ENCODE measurements around the gene TMA7.

Gene TMA7

DNA sequence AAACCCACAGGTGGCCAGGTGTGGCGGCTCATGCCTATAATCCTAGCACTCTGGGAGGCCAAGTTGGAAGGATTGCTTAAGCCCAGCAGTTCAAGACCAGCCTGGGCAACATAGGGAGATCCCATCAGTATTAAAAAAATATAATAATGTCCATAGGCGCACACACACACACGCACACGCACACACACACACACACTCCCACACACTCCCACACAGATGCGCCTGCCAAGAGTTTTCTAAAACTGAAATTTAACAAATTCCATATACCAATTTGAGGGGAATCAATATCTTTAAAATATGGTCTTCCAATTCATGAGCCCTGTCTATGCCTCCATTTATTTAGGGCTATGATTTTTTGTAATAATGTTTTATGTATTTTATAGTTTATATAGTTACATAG is 46.9 kb downstream of the TMA7 start:
- TF ChIP-seq, protein P1, sequence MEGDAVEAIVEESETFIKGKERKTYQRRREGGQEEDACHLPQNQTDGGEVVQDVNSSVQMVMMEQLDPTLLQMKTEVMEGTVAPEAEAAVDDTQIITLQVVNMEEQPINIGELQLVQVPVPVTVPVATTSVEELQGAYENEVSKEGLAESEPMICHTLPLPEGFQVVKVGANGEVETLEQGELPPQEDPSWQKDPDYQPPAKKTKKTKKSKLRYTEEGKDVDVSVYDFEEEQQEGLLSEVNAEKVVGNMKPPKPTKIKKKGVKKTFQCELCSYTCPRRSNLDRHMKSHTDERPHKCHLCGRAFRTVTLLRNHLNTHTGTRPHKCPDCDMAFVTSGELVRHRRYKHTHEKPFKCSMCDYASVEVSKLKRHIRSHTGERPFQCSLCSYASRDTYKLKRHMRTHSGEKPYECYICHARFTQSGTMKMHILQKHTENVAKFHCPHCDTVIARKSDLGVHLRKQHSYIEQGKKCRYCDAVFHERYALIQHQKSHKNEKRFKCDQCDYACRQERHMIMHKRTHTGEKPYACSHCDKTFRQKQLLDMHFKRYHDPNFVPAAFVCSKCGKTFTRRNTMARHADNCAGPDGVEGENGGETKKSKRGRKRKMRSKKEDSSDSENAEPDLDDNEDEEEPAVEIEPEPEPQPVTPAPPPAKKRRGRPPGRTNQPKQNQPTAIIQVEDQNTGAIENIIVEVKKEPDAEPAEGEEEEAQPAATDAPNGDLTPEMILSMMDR (IDR thresholded peaks at IDR 0.05; ENCODE audit: extremely low read depth, missing control alignments), result no peak

DNA sequence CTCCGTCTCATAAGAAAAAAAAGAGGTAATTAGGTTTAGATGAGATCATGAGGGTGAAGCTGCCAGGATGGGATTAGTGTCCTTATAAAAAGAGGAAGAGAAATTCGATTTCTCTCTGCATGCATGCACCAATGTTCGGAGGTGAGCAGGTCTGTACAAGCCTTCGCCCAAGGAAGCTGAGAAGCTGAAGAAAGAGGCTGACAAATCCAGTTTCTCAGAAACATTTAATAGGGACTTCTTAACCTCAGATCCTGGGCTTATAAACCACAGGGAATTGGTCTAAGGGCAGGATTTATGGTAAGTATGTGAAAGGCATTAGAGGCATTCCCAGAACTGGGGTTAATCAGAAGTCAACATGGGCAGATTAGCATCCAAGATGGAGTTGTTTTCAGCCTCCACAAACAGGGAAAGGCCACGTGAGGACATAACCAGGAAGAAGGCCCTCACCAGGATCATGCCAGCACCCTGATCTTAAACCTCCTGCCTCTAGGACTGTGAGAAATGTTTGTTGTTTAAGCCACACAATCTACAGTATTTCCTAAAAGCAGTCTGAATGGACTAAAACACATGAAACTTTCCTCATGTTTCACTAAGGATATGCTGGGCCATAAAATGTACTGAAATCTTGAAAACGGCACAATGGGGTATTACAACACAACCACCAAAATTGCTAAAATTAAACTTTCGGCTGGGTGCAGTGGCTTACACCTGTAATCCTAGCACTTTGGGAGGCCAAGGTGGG is 52.6 kb downstream of the TMA7 start:
- no peak for DNase-seq (ENCODE audit: low spot score)
- TF ChIP-seq, protein P1 (IDR thresholded peaks at IDR 0.05; ENCODE audit: extremely low read depth, missing control alignments), result no peak

More for the DNA sequence above, 46.9 kb downstream of the TMA7 start:
- no peak for DNase-seq (ENCODE audit: low spot score)

DNA sequence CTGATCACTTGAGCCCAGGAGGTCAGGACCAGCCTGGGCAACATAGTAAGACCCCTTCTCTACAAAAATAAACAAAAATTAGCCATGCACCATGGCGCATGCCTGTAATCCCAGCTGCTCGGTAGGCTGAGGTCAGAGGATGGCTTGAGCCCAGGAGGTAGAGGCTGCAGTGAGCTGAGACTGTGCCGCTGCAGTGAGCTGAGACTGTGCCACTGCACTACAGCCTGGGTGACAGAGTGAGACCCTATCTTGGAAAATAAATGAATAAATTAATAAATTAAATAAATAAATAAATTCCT is 53.1 kb downstream of the TMA7 start:
- DNase-seq (ENCODE audit: low spot score), result no peak
- TF ChIP-seq, protein P1 (IDR thresholded peaks at IDR 0.05; ENCODE audit: extremely low read depth, missing control alignments), result no peak

All from GM20000 (cell line).